Stomach (tissue), 4 donors: Measurements from ENCODE around the gene RABAC1.

ENCODE experiments used
- POLR2A ChIP-seq, 4 donors: fragments of 450-650 bp; IDR thresholded peaks; one replicate each; pipeline ENCODE4 v1.6.1; 2016; ENCODE audit warnings: antibody characterized with exemption in 4 of 4, control low read depth in 2 of 4, mild to moderate bottlenecking in 1 of 4, moderate library complexity in 1 of 4
- POLR2AphosphoS5 ChIP-seq, 3 donors: sonication (generic); formaldehyde crosslinking; IDR thresholded peaks; one replicate each; pipeline ENCODE4 v1.6.1; 2016; ENCODE audit warnings: antibody characterized with exemption in 3 of 3
- TF ChIP-seq, protein P1 (sequence below), 7 experiments: fragments of 450-650 bp in 4 of 7; fragments of 200-600 bp in 3 of 7; sonication (generic) in 3 of 7; IDR thresholded peaks; one replicate each; pipeline ENCODE4 v1.5.1; 2016 to 2019; ENCODE audit warnings: antibody characterized with exemption in 7 of 7, control low read depth in 2 of 7, mild to moderate bottlenecking in 1 of 7

DNA sequence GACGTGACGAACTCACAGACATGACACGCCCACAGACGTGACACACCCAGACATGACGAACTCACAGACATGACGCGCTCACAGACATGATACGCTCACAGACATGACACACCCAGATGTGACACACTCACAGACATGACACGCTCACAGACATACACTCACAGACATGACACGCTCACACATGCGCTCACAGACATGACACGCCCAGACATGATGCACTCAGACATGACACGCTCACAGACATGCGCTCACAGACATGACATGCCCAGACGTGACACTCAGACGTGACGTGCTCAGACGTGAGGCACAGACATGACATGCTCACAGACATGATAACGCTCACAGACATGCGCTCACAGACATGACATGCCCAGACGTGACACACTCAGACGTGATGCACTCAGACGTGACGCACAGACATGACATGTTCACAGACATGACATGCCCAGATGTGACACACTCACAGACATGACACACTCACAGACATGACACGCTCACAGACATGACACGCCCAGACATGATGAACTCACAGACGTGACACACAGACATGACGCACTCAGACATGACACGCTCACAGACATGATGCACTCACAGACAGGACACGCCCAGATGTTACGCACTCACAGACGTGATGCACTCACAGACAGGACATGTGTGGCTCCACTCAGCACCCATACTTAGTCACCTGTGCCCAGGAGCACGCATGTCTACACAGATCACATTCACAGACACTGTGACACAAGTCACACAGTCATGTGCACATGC is 39.0 kb downstream of the RABAC1 start:
- TF ChIP-seq, protein P1, sequence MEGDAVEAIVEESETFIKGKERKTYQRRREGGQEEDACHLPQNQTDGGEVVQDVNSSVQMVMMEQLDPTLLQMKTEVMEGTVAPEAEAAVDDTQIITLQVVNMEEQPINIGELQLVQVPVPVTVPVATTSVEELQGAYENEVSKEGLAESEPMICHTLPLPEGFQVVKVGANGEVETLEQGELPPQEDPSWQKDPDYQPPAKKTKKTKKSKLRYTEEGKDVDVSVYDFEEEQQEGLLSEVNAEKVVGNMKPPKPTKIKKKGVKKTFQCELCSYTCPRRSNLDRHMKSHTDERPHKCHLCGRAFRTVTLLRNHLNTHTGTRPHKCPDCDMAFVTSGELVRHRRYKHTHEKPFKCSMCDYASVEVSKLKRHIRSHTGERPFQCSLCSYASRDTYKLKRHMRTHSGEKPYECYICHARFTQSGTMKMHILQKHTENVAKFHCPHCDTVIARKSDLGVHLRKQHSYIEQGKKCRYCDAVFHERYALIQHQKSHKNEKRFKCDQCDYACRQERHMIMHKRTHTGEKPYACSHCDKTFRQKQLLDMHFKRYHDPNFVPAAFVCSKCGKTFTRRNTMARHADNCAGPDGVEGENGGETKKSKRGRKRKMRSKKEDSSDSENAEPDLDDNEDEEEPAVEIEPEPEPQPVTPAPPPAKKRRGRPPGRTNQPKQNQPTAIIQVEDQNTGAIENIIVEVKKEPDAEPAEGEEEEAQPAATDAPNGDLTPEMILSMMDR (IDR thresholded peaks at IDR 0.05), result no peak
- no peak for TF ChIP-seq POLR2A (IDR thresholded peaks at IDR 0.05)
- TF ChIP-seq POLR2AphosphoS5 (IDR thresholded peaks at IDR 0.05), result no peak
